ENCODE results near the gene SLC28A1.

DNA sequence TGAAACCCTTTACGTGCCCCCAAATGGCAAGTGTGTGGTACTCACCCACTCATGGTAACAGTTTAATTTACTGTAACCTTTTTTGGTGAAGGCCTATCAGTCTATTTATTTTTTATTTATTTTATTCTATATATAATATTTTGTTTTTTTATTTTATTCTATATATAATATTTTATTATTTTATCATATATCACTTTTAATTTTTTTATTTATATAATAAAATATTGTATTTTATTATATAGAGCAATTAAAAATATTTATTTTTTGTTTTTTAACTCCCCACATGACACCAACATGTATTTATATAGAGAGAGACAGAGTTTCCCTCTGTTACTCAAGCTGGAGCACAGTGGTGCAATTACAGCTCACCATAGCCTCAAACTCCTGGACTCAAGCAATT, 41.4 kb downstream of the SLC28A1 start:
- TF ChIP-seq, protein P1, sequence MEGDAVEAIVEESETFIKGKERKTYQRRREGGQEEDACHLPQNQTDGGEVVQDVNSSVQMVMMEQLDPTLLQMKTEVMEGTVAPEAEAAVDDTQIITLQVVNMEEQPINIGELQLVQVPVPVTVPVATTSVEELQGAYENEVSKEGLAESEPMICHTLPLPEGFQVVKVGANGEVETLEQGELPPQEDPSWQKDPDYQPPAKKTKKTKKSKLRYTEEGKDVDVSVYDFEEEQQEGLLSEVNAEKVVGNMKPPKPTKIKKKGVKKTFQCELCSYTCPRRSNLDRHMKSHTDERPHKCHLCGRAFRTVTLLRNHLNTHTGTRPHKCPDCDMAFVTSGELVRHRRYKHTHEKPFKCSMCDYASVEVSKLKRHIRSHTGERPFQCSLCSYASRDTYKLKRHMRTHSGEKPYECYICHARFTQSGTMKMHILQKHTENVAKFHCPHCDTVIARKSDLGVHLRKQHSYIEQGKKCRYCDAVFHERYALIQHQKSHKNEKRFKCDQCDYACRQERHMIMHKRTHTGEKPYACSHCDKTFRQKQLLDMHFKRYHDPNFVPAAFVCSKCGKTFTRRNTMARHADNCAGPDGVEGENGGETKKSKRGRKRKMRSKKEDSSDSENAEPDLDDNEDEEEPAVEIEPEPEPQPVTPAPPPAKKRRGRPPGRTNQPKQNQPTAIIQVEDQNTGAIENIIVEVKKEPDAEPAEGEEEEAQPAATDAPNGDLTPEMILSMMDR (conservative IDR thresholded peaks at IDR 0.05; ENCODE audit: low read length) = no peak
- no peak for TF ChIP-seq EZH2phosphoT487 (IDR thresholded peaks at IDR 0.05; ENCODE audit: borderline replicate concordance, low read depth, low read length)

Measured in OCI-LY7 (cell line).